MV-4-11 (cell line): ENCODE data around the gene COX7A1.
"Not testable (repeated sequence)": the region's sequence is repeated elsewhere in the genome, so short reads cannot be mapped to it uniquely, and the experiment has no call there.

ENCODE experiments used
- DNase-seq: peaks from one replicate; lab custom pipeline; 2025; lab: John Stamatoyannopoulos, UW

COX7A1 gene

GRCh38 chr19:36152352-36153091 lies at the start of gene COX7A1:
COX7A1 (minus strand) TSS chr19:36152447; CDS start chr19:36152407, 40 bp downstream.
- no peak for DNase-seq

- no peak for DNase-seq
Observed at GRCh38 chr19:36201684-36202083, 49.4 kb upstream of the COX7A1 start.

- no peak for DNase-seq
Observed at GRCh38 chr19:36198119-36198518, 45.9 kb upstream of the COX7A1 start.

- no peak for DNase-seq
Observed at GRCh38 chr19:36196249-36196648, 44.0 kb upstream of the COX7A1 start.

- DNase-seq = not testable (repeated sequence)
Observed at GRCh38 chr19:36186722-36187121, 34.5 kb upstream of the COX7A1 start.

DNA sequence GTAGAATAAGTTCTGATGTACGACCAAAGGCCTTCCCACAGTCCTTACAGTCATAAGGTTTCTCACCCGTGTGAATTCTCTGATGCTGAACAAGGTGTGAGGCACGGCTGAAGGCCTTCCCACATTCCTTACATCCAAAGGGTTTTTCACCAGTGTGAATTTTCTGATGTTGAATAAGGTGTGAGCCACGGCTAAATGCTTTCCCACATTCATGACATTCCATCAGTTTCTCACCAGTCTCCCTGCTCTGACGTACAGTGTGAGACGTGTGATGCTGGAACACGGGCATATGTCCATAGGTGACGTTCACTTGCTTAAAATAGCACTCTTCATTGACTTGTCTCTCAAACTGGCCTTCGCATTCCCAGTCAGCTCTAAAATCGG lies 31.0 kb upstream of the COX7A1 start:
- no peak for DNase-seq

DNA sequence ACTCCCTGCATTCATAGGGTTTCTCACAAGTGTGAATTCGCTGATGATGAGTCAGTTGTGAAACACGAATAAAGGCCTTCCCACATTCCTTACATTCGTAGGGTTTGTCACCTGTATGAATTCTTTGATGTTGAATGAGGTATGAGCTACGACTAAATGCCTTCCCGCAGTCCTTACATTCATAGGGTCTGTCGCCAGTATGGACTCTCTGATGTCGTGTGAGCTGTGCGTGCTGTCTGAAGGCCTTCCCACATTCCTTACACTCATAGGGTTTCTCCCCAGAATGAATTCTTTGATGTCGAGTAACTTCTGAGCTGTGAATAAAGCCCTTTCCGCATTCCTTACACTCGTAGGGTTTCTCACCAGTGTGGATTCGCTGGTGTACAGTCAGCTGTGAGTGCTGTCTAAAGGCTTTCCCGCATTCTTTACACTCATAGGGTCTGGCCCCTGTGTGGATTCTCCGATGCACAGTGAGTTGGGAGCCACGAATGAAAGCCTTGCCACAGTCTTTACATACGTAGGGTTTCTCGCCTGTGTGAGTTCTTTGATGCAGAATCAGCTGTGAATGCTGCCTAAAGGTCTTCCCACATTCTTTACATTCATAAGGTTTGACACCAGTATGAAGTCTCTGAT lies 30.5 kb upstream of the COX7A1 start:
- no peak for DNase-seq

DNA sequence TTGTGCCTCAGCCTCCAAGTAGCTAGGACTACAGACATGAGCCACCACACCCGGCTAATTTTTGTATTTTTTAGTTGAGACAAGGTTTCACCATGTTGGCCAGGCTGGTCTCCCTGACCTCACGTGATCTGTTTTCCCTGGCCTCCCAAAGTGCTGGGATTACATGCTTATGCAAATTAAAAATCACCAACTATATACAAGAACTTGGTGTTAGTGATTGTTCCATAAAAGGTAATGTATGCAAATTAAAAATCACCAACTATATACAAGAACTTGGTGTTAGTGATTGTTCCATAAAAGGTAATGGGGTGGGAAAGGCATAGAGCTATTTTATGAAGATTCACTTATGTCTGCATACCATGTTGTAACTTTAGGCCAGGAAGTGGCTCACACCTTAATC lies 26.8 kb upstream of the COX7A1 start:
- DNase-seq = not testable (repeated sequence)

DNA sequence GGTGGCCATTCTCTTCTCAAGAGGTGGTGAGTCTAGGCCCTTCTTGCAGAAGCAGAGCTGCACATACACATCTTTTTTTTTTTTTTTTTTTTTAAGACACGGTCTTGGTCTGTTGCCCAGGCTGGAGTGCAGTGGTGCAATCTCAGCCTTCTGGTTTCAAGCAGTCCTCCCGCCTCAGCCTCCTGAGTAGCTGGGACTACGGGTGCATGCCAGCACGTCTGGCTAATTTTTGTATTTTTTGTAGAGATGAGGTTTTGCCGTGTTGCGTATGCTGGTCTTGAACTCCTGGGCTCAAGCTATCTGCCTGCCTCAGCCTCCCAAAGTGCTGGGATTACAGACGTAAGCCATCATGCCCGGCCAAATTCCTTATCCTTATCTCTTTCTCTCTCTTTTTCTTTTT lies 21.6 kb upstream of the COX7A1 start:
- DNase-seq = not testable (repeated sequence)

DNA sequence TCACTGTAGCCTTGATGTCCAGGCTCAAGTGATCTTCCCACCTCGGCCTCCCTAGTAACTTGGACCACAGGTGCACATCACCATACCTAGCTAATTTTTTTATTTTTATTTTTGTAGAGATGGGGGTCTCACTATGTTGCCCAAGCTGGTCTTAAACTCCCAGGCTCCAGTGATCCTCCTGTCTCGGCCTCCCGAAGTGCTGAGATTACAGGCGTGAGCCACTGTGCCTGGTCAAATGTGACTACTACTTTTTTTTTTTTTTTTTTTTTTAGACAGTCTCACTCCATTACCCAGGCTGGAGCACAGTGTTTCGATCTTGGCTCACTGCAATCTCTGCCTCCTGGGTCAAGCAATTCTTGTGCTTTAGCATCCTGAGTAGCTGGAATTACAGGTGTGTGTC lies 20.6 kb upstream of the COX7A1 start:
- DNase-seq = no peak

DNA sequence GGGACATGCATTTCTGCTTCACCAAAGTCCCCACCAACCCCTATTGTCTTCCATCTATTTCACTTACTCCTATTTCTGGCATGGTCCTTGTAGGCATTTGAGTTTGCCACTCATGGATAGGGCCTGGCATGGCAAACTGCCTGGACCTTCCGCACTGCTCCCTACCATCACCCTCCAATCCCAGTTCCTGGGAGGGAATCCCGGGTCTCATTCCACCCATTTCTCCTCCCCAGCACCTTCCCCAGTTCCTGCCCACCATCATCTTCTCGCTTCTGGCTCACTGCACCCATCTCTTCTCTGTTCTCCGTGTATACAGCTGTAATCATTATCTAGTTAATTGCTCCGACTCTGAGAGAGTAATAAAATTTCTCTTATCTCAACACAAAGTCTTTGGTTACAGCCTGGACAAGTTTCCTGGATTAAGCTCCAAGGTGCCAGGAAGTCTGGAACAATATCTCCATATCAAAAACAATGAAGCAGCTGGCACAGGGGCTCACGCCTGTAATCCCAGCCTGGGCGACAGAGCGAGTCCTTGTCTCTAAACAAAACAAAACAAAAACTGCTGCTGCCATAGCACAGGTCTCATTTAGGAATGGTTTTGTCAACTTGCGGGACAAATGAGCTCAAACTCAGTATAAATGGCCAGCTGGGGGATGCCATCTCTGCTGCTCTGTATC lies 17.0 kb upstream of the COX7A1 start:
- DNase-seq = no peak

DNA sequence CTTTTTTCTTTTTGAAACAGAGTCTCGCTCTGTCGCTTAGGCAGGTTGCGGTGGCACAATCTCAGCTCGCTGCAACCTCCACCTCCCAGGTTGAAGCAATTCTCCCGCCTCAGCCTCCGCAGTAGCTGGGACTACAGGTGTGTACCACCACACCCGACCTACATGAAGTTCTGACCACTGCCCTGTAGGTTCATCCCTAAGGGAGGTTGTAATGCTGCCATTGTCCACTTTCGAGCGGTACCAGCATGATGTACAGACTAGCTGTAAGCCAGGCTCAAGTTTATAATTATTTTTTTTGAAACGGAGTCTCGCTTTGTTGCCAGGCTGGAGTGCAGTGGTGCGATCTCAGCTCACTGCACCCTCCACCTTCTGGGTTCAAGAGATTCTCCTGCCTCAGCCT lies 11.6 kb upstream of the COX7A1 start:
- no peak for DNase-seq

GRCh38 chr19:36160821-36161596 lies 8.8 kb upstream of the COX7A1 start:
- no peak for DNase-seq

DNA sequence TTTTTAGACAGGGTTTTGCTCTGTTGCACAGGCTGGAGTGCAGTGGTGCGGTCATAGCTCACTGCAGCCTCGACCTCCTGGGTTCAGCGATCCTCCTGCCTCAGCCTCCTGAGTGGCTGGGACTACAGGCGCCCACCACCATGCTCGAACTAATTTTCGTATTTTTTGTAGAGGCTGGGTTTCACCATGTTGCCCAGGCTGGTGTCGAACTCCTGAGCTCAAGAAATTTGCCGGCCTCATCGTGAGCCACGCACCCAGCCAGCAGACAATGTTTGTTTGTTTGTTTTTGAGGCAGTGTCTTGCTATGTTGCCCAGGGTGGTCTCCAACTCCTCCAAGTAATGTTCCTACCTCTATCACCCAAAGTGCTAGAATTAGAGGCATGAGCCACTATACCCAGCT lies 879 bp upstream of the COX7A1 start:
- DNase-seq = no peak

GRCh38 chr19:36152019-36152351 lies 262 bp downstream of the COX7A1 start:
- DNase-seq = no peak

DNA sequence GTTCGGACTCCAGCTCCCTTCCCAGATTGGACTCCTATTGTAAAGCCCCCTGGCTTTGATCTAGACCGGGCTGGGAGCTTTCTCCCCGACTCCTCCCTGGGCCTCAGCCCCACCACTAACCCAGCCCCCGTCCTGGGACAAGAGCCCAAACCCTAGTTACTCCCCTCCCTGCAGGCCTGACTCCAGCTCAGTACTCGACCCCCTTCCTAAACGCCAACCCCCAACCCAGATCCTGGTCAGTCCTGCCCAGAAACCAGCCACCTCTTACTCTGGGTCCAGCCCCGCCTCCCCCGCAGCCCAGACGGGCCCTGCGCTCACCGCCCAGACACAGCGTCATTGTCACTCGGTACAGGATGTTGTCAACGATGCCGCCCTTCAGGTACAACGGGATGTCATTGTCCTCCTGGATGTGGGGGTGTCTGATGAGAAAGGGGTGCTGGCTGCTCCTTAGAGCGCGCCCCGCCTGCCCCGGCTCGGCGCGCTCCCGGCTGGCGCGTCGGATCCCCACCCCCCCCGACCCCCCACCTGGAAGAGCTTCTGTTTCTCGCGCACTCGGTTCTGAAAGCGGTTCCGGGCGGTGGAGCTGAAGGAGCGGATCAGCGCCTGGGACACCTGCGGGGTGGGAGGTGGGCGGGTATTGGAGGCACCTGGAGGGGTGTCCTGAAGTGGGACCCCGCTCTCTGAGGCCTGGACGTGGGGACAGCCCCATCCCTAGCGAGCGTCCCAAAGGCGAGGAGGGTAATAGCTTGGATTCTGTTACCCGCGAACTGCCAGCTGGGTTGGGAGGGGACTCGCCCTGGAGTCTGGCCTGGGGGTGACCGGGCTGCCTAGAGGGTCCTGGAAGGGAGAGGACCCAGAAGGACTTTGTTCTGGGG lies 866 bp downstream of the COX7A1 start:
- no peak for DNase-seq

DNA sequence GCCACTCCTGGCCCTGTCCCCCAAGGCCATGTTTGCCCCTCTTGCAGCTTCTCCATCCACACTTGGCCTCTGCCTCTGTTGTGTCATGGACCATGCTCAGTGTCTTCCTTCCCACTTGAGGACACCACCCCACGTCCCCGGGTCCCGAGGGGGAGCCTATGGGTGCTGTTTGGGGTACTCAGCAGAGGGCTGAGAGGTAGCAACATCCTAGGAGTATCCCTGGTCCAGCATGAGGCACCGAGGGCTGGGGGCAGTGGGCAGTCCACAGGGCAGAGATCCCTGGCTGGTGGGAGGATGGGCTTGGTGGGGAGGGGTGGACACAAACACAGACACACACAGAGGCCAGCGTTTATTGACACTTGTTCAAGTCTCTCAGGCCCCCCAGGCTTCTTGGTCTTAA lies 1.7 kb downstream of the COX7A1 start:
- no peak for DNase-seq

- no peak for DNase-seq
Observed at GRCh38 chr19:36149673-36150406, 2.4 kb downstream of the COX7A1 start.

- DNase-seq = no peak
Observed at GRCh38 chr19:36144624-36145023, 7.6 kb downstream of the COX7A1 start.

- no peak for DNase-seq
Observed at GRCh38 chr19:36142496-36142895, 9.8 kb downstream of the COX7A1 start.

DNA sequence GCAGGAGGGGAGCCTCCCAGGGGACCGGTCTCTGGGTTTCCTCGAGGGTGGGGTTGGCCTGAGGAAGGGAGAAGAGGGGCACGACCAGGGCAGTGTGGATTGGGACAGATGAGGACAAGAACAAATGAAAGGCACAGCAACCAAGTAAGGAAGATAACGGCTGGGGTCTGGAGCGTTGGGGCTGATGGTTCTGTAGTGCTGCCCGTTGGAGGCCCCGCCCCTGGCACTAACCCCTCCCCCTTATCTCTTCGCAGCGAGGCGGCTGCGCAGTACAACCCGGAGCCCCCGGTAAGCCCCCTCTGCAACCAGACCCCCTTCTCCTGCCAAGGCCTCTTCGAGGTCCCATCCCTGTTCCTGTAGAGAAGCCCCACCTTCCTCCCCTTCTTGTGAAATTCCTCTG lies 10.2 kb downstream of the COX7A1 start:
- DNase-seq = no peak
